ENCODE results near the gene ZSCAN20.

DNA sequence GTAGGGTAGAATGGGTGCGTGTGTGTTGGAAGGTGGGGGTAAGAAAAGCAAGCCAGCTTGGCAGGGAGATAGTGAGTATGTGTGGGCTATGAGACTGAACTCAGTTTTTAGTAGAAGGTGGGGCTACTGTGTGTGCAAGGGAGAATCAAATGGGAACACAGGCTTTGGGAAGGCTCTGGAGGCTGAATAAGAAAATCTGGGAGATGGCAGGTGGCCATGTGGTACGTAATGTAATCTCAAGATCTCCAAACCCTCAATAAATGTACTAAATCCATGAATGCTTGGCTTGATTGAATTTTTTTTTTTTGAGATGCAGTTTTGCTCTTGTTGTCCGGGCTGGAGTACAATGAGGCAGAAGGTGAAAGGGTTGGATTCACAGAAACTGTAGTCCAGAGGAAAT lies 3.5 kb upstream of the ZSCAN20 start:
- TF ChIP-seq, protein P1, sequence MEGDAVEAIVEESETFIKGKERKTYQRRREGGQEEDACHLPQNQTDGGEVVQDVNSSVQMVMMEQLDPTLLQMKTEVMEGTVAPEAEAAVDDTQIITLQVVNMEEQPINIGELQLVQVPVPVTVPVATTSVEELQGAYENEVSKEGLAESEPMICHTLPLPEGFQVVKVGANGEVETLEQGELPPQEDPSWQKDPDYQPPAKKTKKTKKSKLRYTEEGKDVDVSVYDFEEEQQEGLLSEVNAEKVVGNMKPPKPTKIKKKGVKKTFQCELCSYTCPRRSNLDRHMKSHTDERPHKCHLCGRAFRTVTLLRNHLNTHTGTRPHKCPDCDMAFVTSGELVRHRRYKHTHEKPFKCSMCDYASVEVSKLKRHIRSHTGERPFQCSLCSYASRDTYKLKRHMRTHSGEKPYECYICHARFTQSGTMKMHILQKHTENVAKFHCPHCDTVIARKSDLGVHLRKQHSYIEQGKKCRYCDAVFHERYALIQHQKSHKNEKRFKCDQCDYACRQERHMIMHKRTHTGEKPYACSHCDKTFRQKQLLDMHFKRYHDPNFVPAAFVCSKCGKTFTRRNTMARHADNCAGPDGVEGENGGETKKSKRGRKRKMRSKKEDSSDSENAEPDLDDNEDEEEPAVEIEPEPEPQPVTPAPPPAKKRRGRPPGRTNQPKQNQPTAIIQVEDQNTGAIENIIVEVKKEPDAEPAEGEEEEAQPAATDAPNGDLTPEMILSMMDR (conservative IDR thresholded peaks at IDR 0.05; ENCODE audit: low read length), result no peak
- TF ChIP-seq EZH2phosphoT487 (IDR thresholded peaks at IDR 0.05; ENCODE audit: borderline replicate concordance), result no peak

All from Loucy (cell line).